HUES48 (cell line): Measurements from ENCODE around the gene TVP23B.
A peak's percentile ranks its signal among the peaks of the same experiment; 100 is the strongest.

Experiments
- H3K27ac ChIP-seq: one replicate; pipeline ENCODE4 v1.7.0; 2013; ENCODE audit warnings: low read depth, low read length, inconsistent platforms
- H3K27me3 ChIP-seq: 2 replicates; pipeline ENCODE4 v1.6.1; 2013; ENCODE audit warnings: mild to moderate bottlenecking, low read length; ENCODE audit not compliant: control insufficient read depth, insufficient read depth
- H3K36me3 ChIP-seq: 2 replicates; pipeline ENCODE4 v1.6.1; 2013; ENCODE audit warnings: low read length; ENCODE audit not compliant: control insufficient read depth, insufficient read depth
- H3K4me1 ChIP-seq: 2 replicates; pipeline ENCODE4 v1.6.1; 2013; ENCODE audit warnings: mild to moderate bottlenecking, low read length; ENCODE audit not compliant: control insufficient read depth, insufficient read depth
- H3K4me3 ChIP-seq: 2 replicates; pipeline ENCODE4 v1.5.1; 2013; ENCODE audit warnings: mild to moderate bottlenecking, low read depth, low read length
- H3K9ac ChIP-seq: 2 replicates; pipeline ENCODE4 v1.6.1; 2013; ENCODE audit warnings: mild to moderate bottlenecking, low read depth, low read length, moderate library complexity
- H3K9me3 ChIP-seq: 2 replicates; pipeline ENCODE4 v1.6.1; 2013; ENCODE audit warnings: low read length; ENCODE audit not compliant: control insufficient read depth, insufficient read depth

TVP23B gene

GRCh38 chr17:18855831-18856569 lies 75.0 kb downstream of the TVP23B start:
- peak overlapping the region; percentile 71 for H3K9ac ChIP-seq
- peaks cover 9% of the 10 kb centered on the region; the same call in 1 of the 2 replicates for H3K4me1 ChIP-seq
- no peaks in the 10 kb centered on the region for H3K9me3 ChIP-seq
- H3K27ac ChIP-seq = peak overlapping the region; percentile 78
- H3K36me3 ChIP-seq = no peaks in the 10 kb centered on the region
- no peaks in the 10 kb centered on the region for H3K27me3 ChIP-seq
- H3K4me3 ChIP-seq = peak overlapping the region; percentile 84
